Epithelial cell of proximal tubule (primary cell): ENCODE measurements around the gene TSPAN18. TPM values are rescaled to one million over a fixed set of nuclear protein-coding genes. Genes with fewer than 3 reads are reported as not detected.

Experiments used
- DNase-seq: peaks from one replicate; pipeline ENCODE4 v3.0.0-alpha.2; 2011; ENCODE audit warnings: low read depth
- H3K4me3 ChIP-seq: 2 replicates; pipeline ENCODE4 v1.5.1; 2011; ENCODE audit warnings: low read depth, mild to moderate bottlenecking, low read length
- CTCF ChIP-seq: conservative IDR thresholded peaks from 2 replicates; pipeline ENCODE4 v1.5.1; 2012; ENCODE audit warnings: low read depth, mild to moderate bottlenecking, low read length
- total RNA-seq: library from RNA; depleted of rRNA; stranded (reverse); fragments of >200 nt; gene quantifications from 2 replicates; pipeline ENCODE4 v1.2.3, GENCODE V29; 2015

TSPAN18 gene
- total RNA-seq, 1 donor from 2014 or later, result 1.6 TPM

- no peak for DNase-seq
- no peak overlapping the region for H3K4me3 ChIP-seq
- no peak for TF ChIP-seq CTCF
Measured at GRCh38 chr11:44718057-44718456, 8.7 kb upstream of the TSPAN18 start.

- no peak for DNase-seq
- no peak for TF ChIP-seq CTCF
- no peak overlapping the region for H3K4me3 ChIP-seq
Measured at GRCh38 chr11:44718612-44719390, 8.0 kb upstream of the TSPAN18 start.

DNA sequence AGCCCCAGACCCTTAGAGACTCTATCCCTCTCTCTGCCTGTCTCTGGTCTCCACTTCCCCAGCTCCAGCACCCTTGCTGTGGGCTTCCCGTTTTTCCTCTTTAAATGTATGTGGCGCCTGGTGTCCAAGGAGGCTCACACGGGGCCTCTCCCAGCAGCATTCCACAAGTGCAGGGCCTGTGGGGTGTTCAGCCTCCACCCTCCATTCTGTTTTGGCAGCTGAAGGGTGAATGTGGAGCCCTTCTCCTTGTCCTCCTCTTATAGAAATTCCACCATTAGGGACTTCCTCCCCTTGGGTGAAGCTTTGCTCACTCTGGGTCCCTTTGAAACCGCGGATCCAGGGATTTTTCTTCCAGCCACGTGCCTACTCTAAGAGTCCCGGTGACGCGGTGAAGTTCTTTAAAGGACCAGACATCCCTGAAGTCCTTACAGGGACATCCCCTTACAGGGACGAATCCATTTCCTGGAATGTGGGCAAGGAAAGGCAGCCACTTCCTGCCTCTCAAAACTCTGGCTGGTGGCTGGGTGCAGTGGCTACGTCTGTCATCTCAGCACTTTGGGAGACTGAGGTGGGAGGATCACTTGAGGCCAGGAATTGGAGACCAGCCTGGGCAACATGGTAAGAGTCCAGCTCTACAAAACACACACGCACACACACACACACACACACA is 1.6 kb upstream of the TSPAN18 start:
- no peak overlapping the region for H3K4me3 ChIP-seq
- no peak for DNase-seq
- TF ChIP-seq CTCF, result no peak

GRCh38 chr11:44725757-44726282 is 942 bp upstream of the TSPAN18 start:
- no peak for TF ChIP-seq CTCF
- DNase-seq, result no peak
- H3K4me3 ChIP-seq, result no peak overlapping the region

- H3K4me3 ChIP-seq, result peak overlapping the region; percentile 81
- no peak for TF ChIP-seq CTCF
Measured at GRCh38 chr11:44727114-44727372, 281 bp downstream of the TSPAN18 start.

GRCh38 chr11:44727373-44728287 is 868 bp downstream of the TSPAN18 start:
- no peak for DNase-seq
- peak overlapping the region; percentile 81 for H3K4me3 ChIP-seq
- peak; percentile 78 for TF ChIP-seq CTCF

More at GRCh38 chr11:44727114-44727372, 281 bp downstream of the TSPAN18 start:
- no peak for DNase-seq
